A673 (cell line): Measurements from ENCODE around the gene CHRNE. TPM values are rescaled to one million over a fixed set of nuclear protein-coding genes. Genes with fewer than 3 reads are reported as not detected.

Experiments used
- BruUV-seq: library from RNA; stranded (reverse); fragments of 400-500 nt; replicated peaks from 2 replicates; lab custom pipeline; 2021; lab: Mats Ljungman, UMichigan
- CTCF ChIA-PET: fragments of 300-600 bp; sonication (Branson Sonifier 250); formaldehyde crosslinking; loops from one replicate; lab custom pipeline; 2022; ENCODE audit warnings: antibody characterized with exemption; lab: Charles Lee
- POLR2A ChIA-PET: fragments of 300-600 bp; sonication (Branson Sonifier 250); formaldehyde crosslinking; loops from one replicate; lab custom pipeline; 2022; ENCODE audit warnings: antibody characterized with exemption; ENCODE audit not compliant: low non-redundant PET; lab: Charles Lee
- DNase-seq: peaks from one replicate; pipeline ENCODE4 v3.0.0-alpha.2; 2015; ENCODE audit warnings: low spot score
- H3K27ac ChIP-seq: fragments of 200-600 bp; sonication (generic); 2 replicates; pipeline ENCODE4 v1.5.1; 2016; ENCODE audit warnings: mixed run types, low read depth, mild to moderate bottlenecking, mixed read lengths, antibody characterized with exemption, low read length; ENCODE audit not compliant: poor library complexity, severe bottlenecking
- H3K27me3 ChIP-seq: fragments of 200-600 bp; sonication (generic); replicated peaks from 2 replicates; pipeline ENCODE4 v1.6.1; 2017; ENCODE audit warnings: mixed run types, low read depth, mild to moderate bottlenecking, mixed read lengths, antibody characterized with exemption, low read length; ENCODE audit not compliant: insufficient read depth, poor library complexity
- H3K36me3 ChIP-seq: fragments of 200-600 bp; sonication (generic); 2 replicates; pipeline ENCODE4 v1.6.1; 2016; ENCODE audit warnings: mixed run types, mild to moderate bottlenecking, mixed read lengths, antibody characterized with exemption, low read length; ENCODE audit not compliant: insufficient read depth, poor library complexity, severe bottlenecking
- H3K4me1 ChIP-seq: fragments of 200-600 bp; sonication (generic); 2 replicates; pipeline ENCODE4 v1.6.1; 2017; ENCODE audit warnings: mixed run types, mild to moderate bottlenecking, mixed read lengths, antibody characterized with exemption, low read length; ENCODE audit not compliant: insufficient read depth, poor library complexity, severe bottlenecking
- H3K4me3 ChIP-seq: fragments of 200-600 bp; sonication (generic); 2 replicates; pipeline ENCODE4 v1.5.1; 2016; ENCODE audit warnings: low read depth, mixed run types, mild to moderate bottlenecking, mixed read lengths, low read length; ENCODE audit not compliant: poor library complexity, severe bottlenecking
- H3K9me3 ChIP-seq: fragments of 200-600 bp; sonication (generic); 2 replicates; pipeline ENCODE4 v1.6.1; 2016; ENCODE audit warnings: mixed run types, low read depth, mild to moderate bottlenecking, mixed read lengths, antibody characterized with exemption, low read length; ENCODE audit not compliant: poor library complexity, severe bottlenecking
- CTCF ChIP-seq: fragments of 300-800, 200-600 bp; sonication (generic); conservative IDR thresholded peaks from 2 replicates; pipeline ENCODE4 v1.5.1; 2017; ENCODE audit warnings: low read depth, mild to moderate bottlenecking, antibody characterized with exemption, low read length, moderate library complexity, mixed read lengths
- EZH2 ChIP-seq: fragments of 200-600 bp; sonication (generic); IDR thresholded peaks from 2 replicates; pipeline ENCODE4 v1.6.1; 2017; ENCODE audit warnings: borderline replicate concordance, low read depth, mild to moderate bottlenecking, mixed read lengths, antibody characterized with exemption, low read length; ENCODE audit not compliant: poor library complexity, severe bottlenecking
- intact Hi-C: fragments of 100-400 bp; cut with micrococcal nuclease; formaldehyde crosslinking; loops from one replicate; pipeline ENCODE4 v1.10.0; 2022; ENCODE audit not compliant: unreplicated experiment
- total RNA-seq: library from RNA; stranded (reverse); gene quantifications from 2 replicates; pipeline ENCODE4 v1.2.3, GENCODE V29; 2021

Gene CHRNE
- total RNA-seq, 1 experiment from 2014 or later = 0.21 TPM

- no TSS peak for BruUV-seq
- H3K4me3 ChIP-seq = no peak overlapping the region
- peaks cover 7% of the 10 kb centered on the region for H3K4me1 ChIP-seq
- no peaks in the 10 kb centered on the region for H3K9me3 ChIP-seq
- H3K27ac ChIP-seq = no peak overlapping the region
- CTCF ChIA-PET = no interaction called here
- intact Hi-C loops = no loop called here
- no peak for DNase-seq
- TF ChIP-seq CTCF = no peak
- TF ChIP-seq EZH2 = no peak
- H3K27me3 ChIP-seq = no peaks in the 10 kb centered on the region
- H3K36me3 ChIP-seq = peaks cover 19% of the 10 kb centered on the region
- POLR2A ChIA-PET = no interaction called here
Measured at GRCh38 chr17:4934173-4934979, 31.5 kb upstream of the CHRNE start.

GRCh38 chr17:4933646-4934045 lies 30.7 kb upstream of the CHRNE start:
- DNase-seq = no peak
- no TSS peak for BruUV-seq
- H3K36me3 ChIP-seq = peaks cover 19% of the 10 kb centered on the region
- peaks cover 2% of the 10 kb centered on the region for H3K4me1 ChIP-seq
- no peaks in the 10 kb centered on the region for H3K9me3 ChIP-seq
- intact Hi-C loops = no loop called here
- TF ChIP-seq CTCF (no peak), EZH2 (no peak)
- ChIA-PET POLR2A (no interaction called here), CTCF (no interaction called here)
- H3K27ac ChIP-seq = no peak overlapping the region
- H3K4me3 ChIP-seq = no peak overlapping the region
- H3K27me3 ChIP-seq = no peaks in the 10 kb centered on the region

- H3K4me1 ChIP-seq = no peaks in the 10 kb centered on the region
Measured at GRCh38 chr17:4932756-4933155, 29.9 kb upstream of the CHRNE start.

More at GRCh38 chr17:4932756-4933155, 29.9 kb upstream of the CHRNE start:
- H3K9me3 ChIP-seq = no peaks in the 10 kb centered on the region
- H3K27me3 ChIP-seq = no peaks in the 10 kb centered on the region
- H3K36me3 ChIP-seq = peaks cover 10% of the 10 kb centered on the region
- no TSS peak for BruUV-seq
- TF ChIP-seq EZH2 (no peak), CTCF (no peak)
- no peak overlapping the region for H3K4me3 ChIP-seq
- POLR2A ChIA-PET = no interaction called here
- H3K27ac ChIP-seq = no peak overlapping the region
- no peak for DNase-seq
- CTCF ChIA-PET = no interaction called here
- intact Hi-C loops = no loop called here
